ENCODE data around the gene CEP57L1.

DNA sequence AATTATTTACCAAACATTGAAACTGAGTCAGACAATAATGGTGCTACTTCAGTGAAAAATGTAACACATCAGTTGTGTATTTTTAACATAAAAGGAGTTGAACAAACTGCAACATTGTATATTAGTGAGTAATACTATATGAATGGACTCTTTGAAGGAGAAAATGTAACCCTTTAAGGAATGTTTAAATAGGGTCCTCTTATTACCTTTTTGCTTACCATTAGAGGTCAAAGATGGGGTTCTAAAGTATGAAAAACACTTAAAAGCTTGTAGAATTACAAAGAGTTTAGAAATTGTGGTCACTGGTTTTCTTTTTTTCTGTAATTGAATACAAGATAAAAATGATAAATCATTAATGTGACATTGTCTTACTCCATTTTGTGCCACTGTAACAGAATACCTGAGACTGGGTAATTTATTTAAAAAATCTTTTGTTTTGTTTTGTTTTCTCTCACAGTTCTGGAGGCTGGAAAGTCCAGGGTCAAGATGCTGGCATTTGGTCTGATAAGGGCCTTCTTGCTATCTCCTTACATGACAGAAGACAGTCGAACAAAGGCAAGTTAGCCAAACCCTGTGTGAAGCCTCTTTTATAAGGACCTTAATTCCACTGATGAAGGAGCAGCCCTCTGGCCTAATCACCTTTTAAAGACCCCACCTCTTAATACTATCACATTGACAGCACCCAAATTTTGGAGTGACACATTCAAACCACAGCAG is 43.8 kb upstream of the CEP57L1 start:
- TF ChIP-seq, protein P1, sequence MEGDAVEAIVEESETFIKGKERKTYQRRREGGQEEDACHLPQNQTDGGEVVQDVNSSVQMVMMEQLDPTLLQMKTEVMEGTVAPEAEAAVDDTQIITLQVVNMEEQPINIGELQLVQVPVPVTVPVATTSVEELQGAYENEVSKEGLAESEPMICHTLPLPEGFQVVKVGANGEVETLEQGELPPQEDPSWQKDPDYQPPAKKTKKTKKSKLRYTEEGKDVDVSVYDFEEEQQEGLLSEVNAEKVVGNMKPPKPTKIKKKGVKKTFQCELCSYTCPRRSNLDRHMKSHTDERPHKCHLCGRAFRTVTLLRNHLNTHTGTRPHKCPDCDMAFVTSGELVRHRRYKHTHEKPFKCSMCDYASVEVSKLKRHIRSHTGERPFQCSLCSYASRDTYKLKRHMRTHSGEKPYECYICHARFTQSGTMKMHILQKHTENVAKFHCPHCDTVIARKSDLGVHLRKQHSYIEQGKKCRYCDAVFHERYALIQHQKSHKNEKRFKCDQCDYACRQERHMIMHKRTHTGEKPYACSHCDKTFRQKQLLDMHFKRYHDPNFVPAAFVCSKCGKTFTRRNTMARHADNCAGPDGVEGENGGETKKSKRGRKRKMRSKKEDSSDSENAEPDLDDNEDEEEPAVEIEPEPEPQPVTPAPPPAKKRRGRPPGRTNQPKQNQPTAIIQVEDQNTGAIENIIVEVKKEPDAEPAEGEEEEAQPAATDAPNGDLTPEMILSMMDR (IDR thresholded peaks at IDR 0.05), result no peak
- TF ChIP-seq POLR2A (IDR thresholded peaks at IDR 0.05), result no peak

Data from adrenal gland (tissue), 5 donors.